Ovary (tissue), 3 donors: ENCODE results near the gene SHISA7.

Source experiments
- CTCF ChIP-seq, 3 donors: fragments of 450-650 bp in 2 of 3; fragments of 200-600 bp in 1 of 3; IDR thresholded peaks; one replicate each; pipeline versions ENCODE4 v1.5.1 to v1.8.0; 2016 to 2022; ENCODE audit warnings: antibody characterized with exemption in 3 of 3, mild to moderate bottlenecking in 1 of 3
- EP300 ChIP-seq: sonication (generic); formaldehyde crosslinking; IDR thresholded peaks from one replicate; pipeline ENCODE4 v1.6.1; 2017; ENCODE audit warnings: antibody characterized with exemption
- POLR2A ChIP-seq: fragments of 450-650 bp; IDR thresholded peaks from one replicate; pipeline ENCODE4 v1.6.1; 2017; ENCODE audit warnings: antibody characterized with exemption, mild to moderate bottlenecking, moderate library complexity
- donor health status: DM: no; HTN: no; CAD: no.

- TF ChIP-seq CTCF (IDR thresholded peaks at IDR 0.05) (no peak), POLR2A (no peak), EP300 (no peak)
Observed at GRCh38 chr19:55398200-55398925, 44.7 kb downstream of the SHISA7 start.
